ENCODE measurements around the gene SLCO3A1.

The SLCO3A1 gene

GRCh38 chr15:92151168-92151567, 297.7 kb downstream of the SLCO3A1 start:
- TF ChIP-seq CTCF (IDR thresholded peaks at IDR 0.05; ENCODE audit: extremely low read depth, missing control alignments): no peak
- DNase-seq (ENCODE audit: low spot score): no peak

GRCh38 chr15:92151741-92152140, 298.2 kb downstream of the SLCO3A1 start:
- TF ChIP-seq CTCF (IDR thresholded peaks at IDR 0.05; ENCODE audit: extremely low read depth, missing control alignments): no peak

GRCh38 chr15:92152983-92153382, 299.5 kb downstream of the SLCO3A1 start:
- no peak for DNase-seq (ENCODE audit: low spot score)
- TF ChIP-seq CTCF (IDR thresholded peaks at IDR 0.05; ENCODE audit: extremely low read depth, missing control alignments): no peak

More at GRCh38 chr15:92151741-92152140, 298.2 kb downstream of the SLCO3A1 start:
- no peak for DNase-seq (ENCODE audit: low spot score)

GRCh38 chr15:92153620-92154019, 300.1 kb downstream of the SLCO3A1 start:
- TF ChIP-seq CTCF (IDR thresholded peaks at IDR 0.05; ENCODE audit: extremely low read depth, missing control alignments): no peak
- DNase-seq (ENCODE audit: low spot score): no peak

- DNase-seq (ENCODE audit: low spot score): no peak
Observed at GRCh38 chr15:92155934-92156333, 302.4 kb downstream of the SLCO3A1 start.

GRCh38 chr15:92157666-92158298, 304.3 kb downstream of the SLCO3A1 start:
- no peak for DNase-seq (ENCODE audit: low spot score)
- no peak for TF ChIP-seq CTCF (IDR thresholded peaks at IDR 0.05; ENCODE audit: extremely low read depth, missing control alignments)

More at GRCh38 chr15:92155934-92156333, 302.4 kb downstream of the SLCO3A1 start:
- no peak for TF ChIP-seq CTCF (IDR thresholded peaks at IDR 0.05; ENCODE audit: extremely low read depth, missing control alignments)

- peak; percentile 15 for DNase-seq (ENCODE audit: low spot score)
- TF ChIP-seq CTCF (IDR thresholded peaks at IDR 0.05; ENCODE audit: extremely low read depth, missing control alignments): no peak
Observed at GRCh38 chr15:92158426-92158825, 304.9 kb downstream of the SLCO3A1 start.

Data from GM20000 (cell line).